ENCODE measurements around the gene CSNK2A3. TPM values are rescaled to one million over a fixed set of nuclear protein-coding genes. Genes with fewer than 3 reads are reported as not detected.

Gene CSNK2A3
- total RNA-seq, 2 experiments from 2014 or later: 0.63 to 0.82 TPM

DNA sequence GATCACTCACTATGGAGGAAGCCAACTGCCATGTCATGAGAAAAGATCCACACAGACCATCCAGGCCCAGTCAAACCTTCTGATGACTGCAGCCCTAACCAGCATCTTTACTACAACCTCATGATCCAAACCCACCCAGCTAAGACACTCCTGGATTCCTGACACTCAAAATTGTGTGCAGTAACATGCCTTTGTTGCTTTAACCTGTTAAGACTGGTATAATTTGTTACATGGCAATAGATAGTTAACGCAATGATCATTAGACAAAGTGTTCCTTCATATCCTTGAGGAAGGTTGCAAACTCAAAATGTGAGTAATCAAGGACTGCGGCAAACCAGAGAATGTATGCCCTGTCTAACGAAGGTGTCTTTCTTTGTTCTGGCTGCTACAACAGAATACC is 47.1 kb upstream of the CSNK2A3 start:
- BruUV-seq (replicated peaks): no TSS peak

GRCh38 chr11:11397781-11398180 is 44.7 kb upstream of the CSNK2A3 start:
- BruUV-seq (replicated peaks): no TSS peak
- ChIA-PET POLR2A (interaction anchor here (0.5 kb wide), 1 partner anchor 520 kb away, joined by 4 read pairs; no protein-coding TSS in a partner anchor), CTCF (ENCODE audit: unreplicated experiment) (no interaction called here)
- Histone ChIP-seq H3K4me2 (ENCODE audit: low read length) (no peak overlapping the region), H3K9me2 (ENCODE audit: insufficient read depth, low read length) (no peaks in the 10 kb centered on the region), H3K36me3 (ENCODE audit: insufficient read depth, low read length) (no peaks in the 10 kb centered on the region), H3K4me1 (ENCODE audit: insufficient read depth, low read length, poor library complexity, severe bottlenecking) (no peaks in the 10 kb centered on the region), H3K4me3 (ENCODE audit: low read depth, low read length, poor library complexity, severe bottlenecking) (no peak overlapping the region), H3K79me2 (ENCODE audit: insufficient read depth, low read depth, low read length) (no peaks in the 10 kb centered on the region), H3K27ac (ENCODE audit: low read depth, low read length, poor library complexity, severe bottlenecking) (no peak overlapping the region), H3K9me3 (ENCODE audit: low read length) (no peaks in the 10 kb centered on the region), H4K20me1 (ENCODE audit: insufficient read depth, low read length) (no peaks in the 10 kb centered on the region), H2AFZ (ENCODE audit: low read length) (no peak overlapping the region)
- TF ChIP-seq EZH2phosphoT487 (IDR thresholded peaks at IDR 0.05; ENCODE audit: borderline replicate concordance, low read depth, low read length): no peak
- TF ChIP-seq CTCF (conservative IDR thresholded peaks at IDR 0.05; ENCODE audit: low read length): no peak
- intact Hi-C loops (cut with micrococcal nuclease; ENCODE audit: unreplicated experiment): no loop called here
- no peak for DNase-seq (ENCODE audit: low spot score)

More for the DNA sequence above, 47.1 kb upstream of the CSNK2A3 start:
- Histone ChIP-seq H4K20me1 (ENCODE audit: insufficient read depth, low read length) (no peaks in the 10 kb centered on the region), H3K4me2 (ENCODE audit: low read length) (no peak overlapping the region), H3K36me3 (ENCODE audit: insufficient read depth, low read length) (no peaks in the 10 kb centered on the region), H3K27ac (ENCODE audit: low read depth, low read length, poor library complexity, severe bottlenecking) (no peak overlapping the region), H3K9me3 (ENCODE audit: low read length) (no peaks in the 10 kb centered on the region), H3K79me2 (ENCODE audit: insufficient read depth, low read depth, low read length) (no peaks in the 10 kb centered on the region), H3K4me3 (ENCODE audit: low read depth, low read length, poor library complexity, severe bottlenecking) (no peak overlapping the region), H3K9me2 (ENCODE audit: insufficient read depth, low read length) (no peaks in the 10 kb centered on the region), H3K4me1 (ENCODE audit: insufficient read depth, low read length, poor library complexity, severe bottlenecking) (no peaks in the 10 kb centered on the region), H2AFZ (ENCODE audit: low read length) (no peak overlapping the region)
- CTCF ChIA-PET (ENCODE audit: unreplicated experiment): no interaction called here
- TF ChIP-seq CTCF (conservative IDR thresholded peaks at IDR 0.05; ENCODE audit: low read length) (no peak), EZH2phosphoT487 (IDR thresholded peaks at IDR 0.05; ENCODE audit: borderline replicate concordance, low read depth, low read length) (no peak)
- DNase-seq (ENCODE audit: low spot score): no peak
- intact Hi-C loops (cut with micrococcal nuclease; ENCODE audit: unreplicated experiment): no loop called here
- POLR2A ChIA-PET: no interaction called here

GRCh38 chr11:11397036-11397415 is 44.0 kb upstream of the CSNK2A3 start:
- POLR2A ChIA-PET: no interaction called here
- DNase-seq (ENCODE audit: low spot score): no peak
- H3K4me3 ChIP-seq (ENCODE audit: low read depth, low read length, poor library complexity, severe bottlenecking): no peak overlapping the region
- no peak overlapping the region for H3K4me2 ChIP-seq (ENCODE audit: low read length)
- intact Hi-C loops (cut with micrococcal nuclease; ENCODE audit: unreplicated experiment): no loop called here
- no peaks in the 10 kb centered on the region for H3K9me2 ChIP-seq (ENCODE audit: insufficient read depth, low read length)
- H3K27ac ChIP-seq (ENCODE audit: low read depth, low read length, poor library complexity, severe bottlenecking): no peak overlapping the region
- H2AFZ ChIP-seq (ENCODE audit: low read length): no peak overlapping the region
- BruUV-seq (replicated peaks): no TSS peak
- H3K4me1 ChIP-seq (ENCODE audit: insufficient read depth, low read length, poor library complexity, severe bottlenecking): no peaks in the 10 kb centered on the region
- TF ChIP-seq CTCF (conservative IDR thresholded peaks at IDR 0.05; ENCODE audit: low read length): no peak
- no peak for TF ChIP-seq EZH2phosphoT487 (IDR thresholded peaks at IDR 0.05; ENCODE audit: borderline replicate concordance, low read depth, low read length)
- no peaks in the 10 kb centered on the region for H4K20me1 ChIP-seq (ENCODE audit: insufficient read depth, low read length)
- no peaks in the 10 kb centered on the region for H3K36me3 ChIP-seq (ENCODE audit: insufficient read depth, low read length)
- H3K9me3 ChIP-seq (ENCODE audit: low read length): no peaks in the 10 kb centered on the region
- no peaks in the 10 kb centered on the region for H3K79me2 ChIP-seq (ENCODE audit: insufficient read depth, low read depth, low read length)
- CTCF ChIA-PET (ENCODE audit: unreplicated experiment): no interaction called here
